ENCODE measurements around the gene DNAJC28. TPM values are rescaled to one million over a fixed set of nuclear protein-coding genes. Genes with fewer than 3 reads are reported as not detected.

The DNAJC28 gene
- total and polyA plus RNA-seq, 9 of the 15 experiments (the other 6 are each of a cell fraction or from before 2014, with no cell fraction given) = 0.68 to 2.5 (median 1.1) TPM

GRCh38 chr21:33478935-33479678 is 12.4 kb downstream of the DNAJC28 start (continued):
- TF ChIP-seq ILK (tag; IDR thresholded peaks at IDR 0.05; ENCODE audit: borderline replicate concordance, low read depth) (no peak), TEAD4 (IDR thresholded peaks at IDR 0.05; ENCODE audit: low read length) (no peak; the same call in 1 of the 2 replicates), TEAD4 (CRISPR knock-in tag; IDR thresholded peaks at IDR 0.05; ENCODE audit: borderline replicate concordance) (0 out of 2 replicates have a peak, but pooled peaks have one; percentile 31), PHTF2 (CRISPR knock-in tag; IDR thresholded peaks at IDR 0.05) (no peak), SUPT5H (IDR thresholded peaks at IDR 0.05) (no peak), NR4A1 (CRISPR knock-in tag; IDR thresholded peaks at IDR 0.05) (no peak), NR4A1 (tag; IDR thresholded peaks at IDR 0.05) (no peak), TCF3 (CRISPR knock-in tag; IDR thresholded peaks at IDR 0.05) (no peak), E2F4 (CRISPR knock-in tag; IDR thresholded peaks at IDR 0.05; ENCODE audit: low read depth) (no peak), ARHGAP35 (IDR thresholded peaks at IDR 0.05; ENCODE audit: partially characterized antibody) (no peak), RFX7 (CRISPR knock-in tag; IDR thresholded peaks at IDR 0.05) (no peak), BHLHE40 (IDR thresholded peaks at IDR 0.05; ENCODE audit: low read length) (peak; percentile 25; the same call in 1 of the 2 replicates), PHF21A (IDR thresholded peaks at IDR 0.05; ENCODE audit: borderline replicate concordance, low read depth) (no peak), E2F3 (CRISPR knock-in tag; IDR thresholded peaks at IDR 0.05) (no peak), TCF7L2 (IDR thresholded peaks at IDR 0.05; ENCODE audit: low read depth, low read length) (no peak), ZNF584 (CRISPR knock-in tag; IDR thresholded peaks at IDR 0.05; ENCODE audit: low read depth) (no peak), ZBTB33 (CRISPR knock-in tag; IDR thresholded peaks at IDR 0.05) (peak; percentile 64; the same call in 1 of the 2 replicates), TGIF2 (CRISPR knock-in tag; IDR thresholded peaks at IDR 0.05) (peak; percentile 52; the same call in 1 of the 2 replicates), EZH2 (IDR thresholded peaks at IDR 0.05; ENCODE audit: borderline replicate concordance, low read depth, low read length) (no peak), PML (IDR thresholded peaks at IDR 0.05; ENCODE audit: low read length) (no peak), CAMTA2 (CRISPR knock-in tag; conservative IDR thresholded peaks at IDR 0.05) (no peak)
- TF ChIP-seq, protein P1, sequence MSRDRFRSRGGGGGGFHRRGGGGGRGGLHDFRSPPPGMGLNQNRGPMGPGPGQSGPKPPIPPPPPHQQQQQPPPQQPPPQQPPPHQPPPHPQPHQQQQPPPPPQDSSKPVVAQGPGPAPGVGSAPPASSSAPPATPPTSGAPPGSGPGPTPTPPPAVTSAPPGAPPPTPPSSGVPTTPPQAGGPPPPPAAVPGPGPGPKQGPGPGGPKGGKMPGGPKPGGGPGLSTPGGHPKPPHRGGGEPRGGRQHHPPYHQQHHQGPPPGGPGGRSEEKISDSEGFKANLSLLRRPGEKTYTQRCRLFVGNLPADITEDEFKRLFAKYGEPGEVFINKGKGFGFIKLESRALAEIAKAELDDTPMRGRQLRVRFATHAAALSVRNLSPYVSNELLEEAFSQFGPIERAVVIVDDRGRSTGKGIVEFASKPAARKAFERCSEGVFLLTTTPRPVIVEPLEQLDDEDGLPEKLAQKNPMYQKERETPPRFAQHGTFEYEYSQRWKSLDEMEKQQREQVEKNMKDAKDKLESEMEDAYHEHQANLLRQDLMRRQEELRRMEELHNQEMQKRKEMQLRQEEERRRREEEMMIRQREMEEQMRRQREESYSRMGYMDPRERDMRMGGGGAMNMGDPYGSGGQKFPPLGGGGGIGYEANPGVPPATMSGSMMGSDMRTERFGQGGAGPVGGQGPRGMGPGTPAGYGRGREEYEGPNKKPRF (IDR thresholded peaks at IDR 0.05; ENCODE audit: low read depth, low read length) = no peak
- TF ChIP-seq, protein P2, sequence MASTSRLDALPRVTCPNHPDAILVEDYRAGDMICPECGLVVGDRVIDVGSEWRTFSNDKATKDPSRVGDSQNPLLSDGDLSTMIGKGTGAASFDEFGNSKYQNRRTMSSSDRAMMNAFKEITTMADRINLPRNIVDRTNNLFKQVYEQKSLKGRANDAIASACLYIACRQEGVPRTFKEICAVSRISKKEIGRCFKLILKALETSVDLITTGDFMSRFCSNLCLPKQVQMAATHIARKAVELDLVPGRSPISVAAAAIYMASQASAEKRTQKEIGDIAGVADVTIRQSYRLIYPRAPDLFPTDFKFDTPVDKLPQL (IDR thresholded peaks at IDR 0.05; ENCODE audit: extremely low read depth, insufficient read length) = no peak

All from K562 (cell line).